ENCODE measurements around the gene ADAM11. TPM values are rescaled to one million over a fixed set of nuclear protein-coding genes. Genes with fewer than 3 reads are reported as not detected.

Gene ADAM11
- total and polyA plus RNA-seq, 9 of the 15 experiments (the other 6 are each of a cell fraction or from before 2014, with no cell fraction given) = 0.01 to 0.31 (median 0.14) TPM; not detected in 2

DNA sequence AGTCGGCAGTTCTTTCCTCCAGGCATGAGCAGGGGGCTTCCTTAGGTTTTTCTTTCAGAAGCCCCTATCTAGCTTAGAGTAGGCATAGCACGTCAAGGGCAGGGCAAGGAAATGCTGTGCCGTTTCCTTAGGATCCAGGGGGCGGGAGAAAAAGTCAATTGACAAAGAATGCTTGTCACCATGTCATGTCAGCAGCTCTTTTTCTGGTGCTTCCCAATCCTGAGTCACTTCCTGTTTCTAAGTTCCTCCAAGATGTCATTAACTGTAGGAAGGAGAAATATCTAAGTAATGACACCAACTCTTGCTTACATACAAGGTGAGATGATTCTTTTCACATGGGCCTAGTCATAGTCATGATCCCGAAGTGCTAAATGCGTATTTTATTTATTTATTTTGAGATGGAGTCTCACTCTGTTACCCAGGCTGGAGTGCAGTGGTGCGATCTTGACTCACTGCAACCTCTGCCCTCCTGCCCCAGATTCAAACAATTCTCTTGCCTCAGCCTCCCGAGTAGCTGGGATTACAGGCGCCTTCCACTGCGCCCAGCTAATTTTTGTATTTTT, 36.1 kb downstream of the ADAM11 start (continued):
- TF ChIP-seq, protein P1, sequence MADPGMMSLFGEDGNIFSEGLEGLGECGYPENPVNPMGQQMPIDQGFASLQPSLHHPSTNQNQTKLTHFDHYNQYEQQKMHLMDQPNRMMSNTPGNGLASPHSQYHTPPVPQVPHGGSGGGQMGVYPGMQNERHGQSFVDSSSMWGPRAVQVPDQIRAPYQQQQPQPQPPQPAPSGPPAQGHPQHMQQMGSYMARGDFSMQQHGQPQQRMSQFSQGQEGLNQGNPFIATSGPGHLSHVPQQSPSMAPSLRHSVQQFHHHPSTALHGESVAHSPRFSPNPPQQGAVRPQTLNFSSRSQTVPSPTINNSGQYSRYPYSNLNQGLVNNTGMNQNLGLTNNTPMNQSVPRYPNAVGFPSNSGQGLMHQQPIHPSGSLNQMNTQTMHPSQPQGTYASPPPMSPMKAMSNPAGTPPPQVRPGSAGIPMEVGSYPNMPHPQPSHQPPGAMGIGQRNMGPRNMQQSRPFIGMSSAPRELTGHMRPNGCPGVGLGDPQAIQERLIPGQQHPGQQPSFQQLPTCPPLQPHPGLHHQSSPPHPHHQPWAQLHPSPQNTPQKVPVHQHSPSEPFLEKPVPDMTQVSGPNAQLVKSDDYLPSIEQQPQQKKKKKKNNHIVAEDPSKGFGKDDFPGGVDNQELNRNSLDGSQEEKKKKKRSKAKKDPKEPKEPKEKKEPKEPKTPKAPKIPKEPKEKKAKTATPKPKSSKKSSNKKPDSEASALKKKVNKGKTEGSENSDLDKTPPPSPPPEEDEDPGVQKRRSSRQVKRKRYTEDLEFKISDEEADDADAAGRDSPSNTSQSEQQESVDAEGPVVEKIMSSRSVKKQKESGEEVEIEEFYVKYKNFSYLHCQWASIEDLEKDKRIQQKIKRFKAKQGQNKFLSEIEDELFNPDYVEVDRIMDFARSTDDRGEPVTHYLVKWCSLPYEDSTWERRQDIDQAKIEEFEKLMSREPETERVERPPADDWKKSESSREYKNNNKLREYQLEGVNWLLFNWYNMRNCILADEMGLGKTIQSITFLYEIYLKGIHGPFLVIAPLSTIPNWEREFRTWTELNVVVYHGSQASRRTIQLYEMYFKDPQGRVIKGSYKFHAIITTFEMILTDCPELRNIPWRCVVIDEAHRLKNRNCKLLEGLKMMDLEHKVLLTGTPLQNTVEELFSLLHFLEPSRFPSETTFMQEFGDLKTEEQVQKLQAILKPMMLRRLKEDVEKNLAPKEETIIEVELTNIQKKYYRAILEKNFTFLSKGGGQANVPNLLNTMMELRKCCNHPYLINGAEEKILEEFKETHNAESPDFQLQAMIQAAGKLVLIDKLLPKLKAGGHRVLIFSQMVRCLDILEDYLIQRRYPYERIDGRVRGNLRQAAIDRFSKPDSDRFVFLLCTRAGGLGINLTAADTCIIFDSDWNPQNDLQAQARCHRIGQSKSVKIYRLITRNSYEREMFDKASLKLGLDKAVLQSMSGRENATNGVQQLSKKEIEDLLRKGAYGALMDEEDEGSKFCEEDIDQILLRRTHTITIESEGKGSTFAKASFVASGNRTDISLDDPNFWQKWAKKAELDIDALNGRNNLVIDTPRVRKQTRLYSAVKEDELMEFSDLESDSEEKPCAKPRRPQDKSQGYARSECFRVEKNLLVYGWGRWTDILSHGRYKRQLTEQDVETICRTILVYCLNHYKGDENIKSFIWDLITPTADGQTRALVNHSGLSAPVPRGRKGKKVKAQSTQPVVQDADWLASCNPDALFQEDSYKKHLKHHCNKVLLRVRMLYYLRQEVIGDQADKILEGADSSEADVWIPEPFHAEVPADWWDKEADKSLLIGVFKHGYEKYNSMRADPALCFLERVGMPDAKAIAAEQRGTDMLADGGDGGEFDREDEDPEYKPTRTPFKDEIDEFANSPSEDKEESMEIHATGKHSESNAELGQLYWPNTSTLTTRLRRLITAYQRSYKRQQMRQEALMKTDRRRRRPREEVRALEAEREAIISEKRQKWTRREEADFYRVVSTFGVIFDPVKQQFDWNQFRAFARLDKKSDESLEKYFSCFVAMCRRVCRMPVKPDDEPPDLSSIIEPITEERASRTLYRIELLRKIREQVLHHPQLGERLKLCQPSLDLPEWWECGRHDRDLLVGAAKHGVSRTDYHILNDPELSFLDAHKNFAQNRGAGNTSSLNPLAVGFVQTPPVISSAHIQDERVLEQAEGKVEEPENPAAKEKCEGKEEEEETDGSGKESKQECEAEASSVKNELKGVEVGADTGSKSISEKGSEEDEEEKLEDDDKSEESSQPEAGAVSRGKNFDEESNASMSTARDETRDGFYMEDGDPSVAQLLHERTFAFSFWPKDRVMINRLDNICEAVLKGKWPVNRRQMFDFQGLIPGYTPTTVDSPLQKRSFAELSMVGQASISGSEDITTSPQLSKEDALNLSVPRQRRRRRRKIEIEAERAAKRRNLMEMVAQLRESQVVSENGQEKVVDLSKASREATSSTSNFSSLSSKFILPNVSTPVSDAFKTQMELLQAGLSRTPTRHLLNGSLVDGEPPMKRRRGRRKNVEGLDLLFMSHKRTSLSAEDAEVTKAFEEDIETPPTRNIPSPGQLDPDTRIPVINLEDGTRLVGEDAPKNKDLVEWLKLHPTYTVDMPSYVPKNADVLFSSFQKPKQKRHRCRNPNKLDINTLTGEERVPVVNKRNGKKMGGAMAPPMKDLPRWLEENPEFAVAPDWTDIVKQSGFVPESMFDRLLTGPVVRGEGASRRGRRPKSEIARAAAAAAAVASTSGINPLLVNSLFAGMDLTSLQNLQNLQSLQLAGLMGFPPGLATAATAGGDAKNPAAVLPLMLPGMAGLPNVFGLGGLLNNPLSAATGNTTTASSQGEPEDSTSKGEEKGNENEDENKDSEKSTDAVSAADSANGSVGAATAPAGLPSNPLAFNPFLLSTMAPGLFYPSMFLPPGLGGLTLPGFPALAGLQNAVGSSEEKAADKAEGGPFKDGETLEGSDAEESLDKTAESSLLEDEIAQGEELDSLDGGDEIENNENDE (IDR thresholded peaks at IDR 0.05; ENCODE audit: low read depth, low read length) = no peak
- TF ChIP-seq ZNF764 (CRISPR knock-in tag; IDR thresholded peaks at IDR 0.05; ENCODE audit: low read depth) = no peak
- TF ChIP-seq, protein P2, sequence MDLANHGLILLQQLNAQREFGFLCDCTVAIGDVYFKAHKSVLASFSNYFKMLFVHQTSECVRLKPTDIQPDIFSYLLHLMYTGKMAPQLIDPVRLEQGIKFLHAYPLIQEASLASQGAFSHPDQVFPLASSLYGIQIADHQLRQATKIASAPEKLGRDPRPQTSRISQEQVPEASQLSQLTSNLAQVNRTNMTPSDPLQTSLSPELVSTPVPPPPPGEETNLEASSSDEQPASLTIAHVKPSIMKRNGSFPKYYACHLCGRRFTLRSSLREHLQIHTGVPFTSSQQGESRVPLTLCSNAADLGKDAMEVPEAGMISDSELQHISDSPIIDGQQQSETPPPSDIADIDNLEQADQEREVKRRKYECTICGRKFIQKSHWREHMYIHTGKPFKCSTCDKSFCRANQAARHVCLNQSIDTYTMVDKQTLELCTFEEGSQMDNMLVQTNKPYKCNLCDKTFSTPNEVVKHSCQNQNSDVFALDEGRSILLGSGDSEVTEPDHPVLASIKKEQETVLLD (IDR thresholded peaks at IDR 0.05) = no peak
- TF ChIP-seq SNIP1 (IDR thresholded peaks at IDR 0.05; ENCODE audit: low read depth) = no peak
- no peak for TF ChIP-seq FUS (optimal IDR thresholded peaks at IDR 0.05; ENCODE audit: low read depth, low read length)
- no peak for TF ChIP-seq MYBL2 (IDR thresholded peaks at IDR 0.05; ENCODE audit: low read depth)
- no peak for TF ChIP-seq MYBL2 (CRISPR knock-in tag; IDR thresholded peaks at IDR 0.05; ENCODE audit: borderline replicate concordance)
- no peak for TF ChIP-seq ESRRB (CRISPR knock-in tag; IDR thresholded peaks at IDR 0.05; ENCODE audit: borderline replicate concordance)
- TF ChIP-seq ZNF311 (CRISPR knock-in tag; IDR thresholded peaks at IDR 0.05) = no peak
- no peak for TF ChIP-seq FOXK1 (CRISPR knock-in tag; IDR thresholded peaks at IDR 0.05; ENCODE audit: borderline replicate concordance)
- TF ChIP-seq, protein P3, sequence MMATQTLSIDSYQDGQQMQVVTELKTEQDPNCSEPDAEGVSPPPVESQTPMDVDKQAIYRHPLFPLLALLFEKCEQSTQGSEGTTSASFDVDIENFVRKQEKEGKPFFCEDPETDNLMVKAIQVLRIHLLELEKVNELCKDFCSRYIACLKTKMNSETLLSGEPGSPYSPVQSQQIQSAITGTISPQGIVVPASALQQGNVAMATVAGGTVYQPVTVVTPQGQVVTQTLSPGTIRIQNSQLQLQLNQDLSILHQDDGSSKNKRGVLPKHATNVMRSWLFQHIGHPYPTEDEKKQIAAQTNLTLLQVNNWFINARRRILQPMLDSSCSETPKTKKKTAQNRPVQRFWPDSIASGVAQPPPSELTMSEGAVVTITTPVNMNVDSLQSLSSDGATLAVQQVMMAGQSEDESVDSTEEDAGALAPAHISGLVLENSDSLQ (IDR thresholded peaks at IDR 0.05) = peak; percentile 75
- TF ChIP-seq C11orf30 (IDR thresholded peaks at IDR 0.05; ENCODE audit: low read depth) = peak; percentile 33; the same call in 1 of the 2 replicates
- TF ChIP-seq ZKSCAN1 (IDR thresholded peaks at IDR 0.05; ENCODE audit: low read depth, low read length) = no peak
- no peak for TF ChIP-seq CHD4 (IDR thresholded peaks at IDR 0.05; ENCODE audit: insufficient read depth, insufficient replicate concordance, low read depth, low read length, poor library complexity, severe bottlenecking)
- no peak for TF ChIP-seq RBM39 (optimal IDR thresholded peaks at IDR 0.05; ENCODE audit: low read depth, low read length)
